Measurements from ENCODE around the gene MEGF6.

GRCh38 chr1:3573500-3573899 lies 37.8 kb downstream of the MEGF6 start:
- TF ChIP-seq CTCF (optimal IDR thresholded peaks at IDR 0.05 in 1 of 3, IDR thresholded peaks at IDR 0.05 in 1 of 3, conservative IDR thresholded peaks at IDR 0.05 in 1 of 3; ENCODE audit: extremely low read depth in 1 of 3, insufficient read depth in 2 of 3, low read length in 3 of 3) (no peak), EZH2 (IDR thresholded peaks at IDR 0.05; ENCODE audit: low read length) (no peak)
